H9 (cell line): ENCODE data around the gene OR2A2. TPM values are rescaled to one million over a fixed set of nuclear protein-coding genes. Genes with fewer than 3 reads are reported as not detected.

Experiments used
- DNase-seq: peaks from one replicate; pipeline ENCODE4 v3.0.0-alpha.2; 2017
- H2AFZ ChIP-seq: one replicate; pipeline ENCODE4 v1.6.1; 2013; ENCODE audit warnings: mild to moderate bottlenecking, low read length, control low read depth, moderate library complexity
- H2AK5ac ChIP-seq: 2 replicates; pipeline ENCODE4 v1.6.1; 2013; ENCODE audit warnings: low read length, control low read depth, mixed read lengths; ENCODE audit not compliant: insufficient read length
- H2BK120ac ChIP-seq: one replicate; pipeline ENCODE4 v1.6.1; 2013; ENCODE audit warnings: low read depth, mild to moderate bottlenecking, low read length, control low read depth, inconsistent platforms; ENCODE audit not compliant: poor library complexity, severe bottlenecking
- H2BK12ac ChIP-seq: 2 replicates; pipeline ENCODE4 v1.6.1; 2013; ENCODE audit warnings: low read length, control low read depth, mixed read lengths, low read depth; ENCODE audit not compliant: insufficient read length
- H2BK15ac ChIP-seq: 2 replicates; pipeline ENCODE4 v1.6.1; 2013; ENCODE audit warnings: low read depth, low read length, control low read depth
- H2BK20ac ChIP-seq: one replicate; pipeline ENCODE4 v1.6.1; 2013; ENCODE audit warnings: low read depth, mild to moderate bottlenecking, low read length, control low read depth, inconsistent platforms; ENCODE audit not compliant: poor library complexity, severe bottlenecking
- H2BK5ac ChIP-seq: 2 replicates; pipeline ENCODE4 v1.6.1; 2013; ENCODE audit warnings: low read length, control low read depth, mixed read lengths; ENCODE audit not compliant: insufficient read length
- H3K14ac ChIP-seq: 2 replicates; pipeline ENCODE4 v1.6.1; 2013; ENCODE audit warnings: low read length, control low read depth; ENCODE audit not compliant: insufficient read depth
- H3K18ac ChIP-seq: 2 replicates; pipeline ENCODE4 v1.6.1; 2013; ENCODE audit warnings: low read depth, mild to moderate bottlenecking, mixed read lengths, low read length, control low read depth; ENCODE audit not compliant: insufficient read length
- H3K23ac ChIP-seq: 2 replicates; pipeline ENCODE4 v1.6.1; 2013; ENCODE audit warnings: low read length, control low read depth, mixed read lengths, low read depth; ENCODE audit not compliant: insufficient read length
- H3K23me2 ChIP-seq: 2 replicates; pipeline ENCODE4 v1.6.1; 2013; ENCODE audit warnings: low read depth, mild to moderate bottlenecking, mixed read lengths, low read length, control low read depth; ENCODE audit not compliant: insufficient read length, poor library complexity, severe bottlenecking
- H3K27ac ChIP-seq: 2 replicates; pipeline ENCODE4 v1.5.1; 2013; ENCODE audit warnings: low read length, control low read depth, mixed read lengths, low read depth; ENCODE audit not compliant: insufficient read length
- H3K27me3 ChIP-seq: 2 replicates; pipeline ENCODE4 v1.6.1; 2013; ENCODE audit warnings: low read length, control low read depth, inconsistent platforms; ENCODE audit not compliant: insufficient read depth
- H3K4ac ChIP-seq: 2 replicates; pipeline ENCODE4 v1.6.1; 2013; ENCODE audit warnings: low read depth, mild to moderate bottlenecking, control low read depth, inconsistent platforms, low read length, moderate library complexity
- H3K4me1 ChIP-seq: 2 replicates; pipeline ENCODE4 v1.6.1; 2013; ENCODE audit warnings: low read length, control low read depth, inconsistent platforms; ENCODE audit not compliant: insufficient read depth
- H3K4me2 ChIP-seq: 2 replicates; pipeline ENCODE4 v1.6.1; 2013; ENCODE audit warnings: low read length, control low read depth, mixed read lengths; ENCODE audit not compliant: insufficient read length, insufficient read depth
- H3K56ac ChIP-seq: 2 replicates; pipeline ENCODE4 v1.6.1; 2013; ENCODE audit warnings: low read depth, mild to moderate bottlenecking, mixed read lengths, low read length, control low read depth; ENCODE audit not compliant: insufficient read length
- H3K79me1 ChIP-seq: 2 replicates; pipeline ENCODE4 v1.6.1; 2013; ENCODE audit warnings: low read depth, mild to moderate bottlenecking, moderate library complexity, low read length, control low read depth, inconsistent platforms; ENCODE audit not compliant: insufficient read depth, poor library complexity, severe bottlenecking
- H3K79me2 ChIP-seq: 2 replicates; pipeline ENCODE4 v1.6.1; 2013; ENCODE audit warnings: low read length, control low read depth, inconsistent platforms; ENCODE audit not compliant: insufficient read depth
- H3K9ac ChIP-seq: 2 replicates; pipeline ENCODE4 v1.6.1; 2013; ENCODE audit warnings: low read length, control low read depth, mixed read lengths; ENCODE audit not compliant: insufficient read length; ENCODE audit errors: extremely low read depth
- H3K9me3 ChIP-seq: one replicate; pipeline ENCODE4 v1.6.1; 2013; ENCODE audit warnings: low read depth, low read length, inconsistent platforms; ENCODE audit not compliant: control insufficient read depth
- H3T11ph ChIP-seq: one replicate; pipeline ENCODE4 v1.6.1; 2013; ENCODE audit warnings: mild to moderate bottlenecking, low read length, control low read depth, inconsistent platforms
- H4K20me1 ChIP-seq: one replicate; pipeline ENCODE4 v1.6.1; 2013; ENCODE audit not compliant: control insufficient read depth, insufficient read length, insufficient read depth
- H4K5ac ChIP-seq: 2 replicates; pipeline ENCODE4 v1.6.1; 2013; ENCODE audit warnings: low read depth, mild to moderate bottlenecking, mixed read lengths, low read length, control low read depth; ENCODE audit not compliant: insufficient read length
- H4K8ac ChIP-seq: replicated peaks from 2 replicates; pipeline ENCODE4 v1.6.1; 2013; ENCODE audit warnings: low read length, control low read depth, mixed read lengths, low read depth; ENCODE audit not compliant: insufficient read length
- H4K91ac ChIP-seq: 2 replicates; pipeline ENCODE4 v1.6.1; 2013; ENCODE audit warnings: low read depth, mild to moderate bottlenecking, moderate library complexity, mixed read lengths, low read length, control low read depth; ENCODE audit not compliant: insufficient read length
- H3K27ac Mint-ChIP-seq, 3 experiments: 2 replicates in 2 of 3; 3 replicates in 1 of 3; pipeline ENCODE4 v1.8.0; 2020 to 2021; ENCODE audit warnings: mixed read lengths in 3 of 3, mild to moderate bottlenecking in 1 of 3, moderate library complexity in 1 of 3
- H3K27me3 Mint-ChIP-seq: 2 replicates; pipeline ENCODE4 v1.8.0; 2021; ENCODE audit warnings: low read depth, mild to moderate bottlenecking, moderate library complexity, mixed read lengths
- H3K36me3 Mint-ChIP-seq, 3 experiments: 2 replicates in 2 of 3; 3 replicates in 1 of 3; pipeline ENCODE4 v1.8.0; 2020 to 2021; ENCODE audit warnings: low read depth in 3 of 3, mixed read lengths in 3 of 3; ENCODE audit not compliant: insufficient read depth in 1 of 3
- H3K4me1 Mint-ChIP-seq, 2 experiments: 2 replicates each; pipeline ENCODE4 v1.8.0; 2020; ENCODE audit warnings: mixed read lengths in 2 of 2
- H3K4me3 Mint-ChIP-seq, 2 experiments: 2 replicates in 1 of 2; 3 replicates in 1 of 2; pipeline ENCODE4 v1.8.0; 2020 to 2021; ENCODE audit warnings: mild to moderate bottlenecking in 2 of 2, mixed read lengths in 2 of 2, moderate library complexity in 1 of 2
- H3K9me3 Mint-ChIP-seq, 2 experiments: 2 replicates in 1 of 2; 3 replicates in 1 of 2; pipeline ENCODE4 v1.8.0; 2020; ENCODE audit warnings: mild to moderate bottlenecking in 2 of 2, mixed read lengths in 2 of 2, moderate library complexity in 1 of 2
- CTCF ChIP-seq: fragments of 200-600 bp; sonication (generic); conservative IDR thresholded peaks from 3 replicates; pipeline ENCODE4 v1.8.0; 2021; ENCODE audit warnings: antibody characterized with exemption, mild to moderate bottlenecking
- WGBS: extraction: QIAGEN DNeasy Blood & Tissue Kit; methylation state at CpG from one replicate; pipeline ENCODE4 v1.1.7; 2013; ENCODE audit warnings: missing lambda C conversion rate, low lambda C conversion rate, mixed read lengths; ENCODE audit not compliant: insufficient read length; ENCODE audit errors: extremely low coverage; 5-methylcytosine and 5-hydroxymethylcytosine counted together
- total RNA-seq: library from RNA; stranded (reverse); gene quantifications from 2 replicates; pipeline ENCODE4 v1.2.1, GENCODE V29; 2021

OR2A2 gene
- total RNA-seq, 1 experiment from 2014 or later, result not detected

- Histone ChIP-seq H2AK5ac (no peak overlapping the region), H3K27me3 (no peaks in the 10 kb centered on the region), H3T11ph (no peak overlapping the region), H3K4ac (no peak overlapping the region), H2BK12ac (no peak overlapping the region), H3K79me2 (no peaks in the 10 kb centered on the region), H3K14ac (no peak overlapping the region), H3K23me2 (peaks cover 2% of the 10 kb centered on the region), H3K4me2 (no peak overlapping the region), H2BK20ac (no peak overlapping the region), H3K9me3 (no peaks in the 10 kb centered on the region), H3K18ac (no peak overlapping the region), H4K20me1 (no peaks in the 10 kb centered on the region), H2BK5ac (no peak overlapping the region), H3K56ac (no peak overlapping the region), H2BK15ac (no peak overlapping the region), H3K9ac (no peak overlapping the region), H2BK120ac (no peak overlapping the region), H2AFZ (no peak overlapping the region), H4K8ac (no peak overlapping the region), H3K79me1 (no peaks in the 10 kb centered on the region), H4K5ac (no peak overlapping the region), H3K23ac (no peak overlapping the region), H4K91ac (no peak overlapping the region), H3K27ac (no peak overlapping the region), H3K4me1 (no peaks in the 10 kb centered on the region)
- H3K27ac Mint-ChIP-seq, result no peak overlapping the region
- no peaks in the 10 kb centered on the region for H3K27me3 Mint-ChIP-seq
- peaks cover 0 to 11% of the 10 kb centered on the region in 2 experiments; a peak in 1 of 5 replicates for H3K9me3 Mint-ChIP-seq
- TF ChIP-seq CTCF, result no peak
- WGBS, result no CpG with 5 or more reads among the region's 4 CpGs
- no peak overlapping the region for H3K4me3 Mint-ChIP-seq
- DNase-seq, result no peak
- no peaks in the 10 kb centered on the region; a peak in 1 of 7 replicates for H3K36me3 Mint-ChIP-seq
- H3K4me1 Mint-ChIP-seq, result peaks cover 2 to 3% of the 10 kb centered on the region in 2 experiments; a peak in 2 of 4 replicates
Measured at GRCh38 chr7:144086730-144087129, 22.7 kb upstream of the OR2A2 start.
